AG04450 (cell line): ENCODE results near the gene MAPK9. TPM values are rescaled to one million over a fixed set of nuclear protein-coding genes. Genes with fewer than 3 reads are reported as not detected.

ENCODE experiments used
- CTCF ChIA-PET: fragments of 300-600, 350-600 bp; formaldehyde crosslinking; extraction: SDS; loops from one replicate; lab custom pipeline; 2022; ENCODE audit warnings: antibody characterized with exemption, inconsistent platforms; lab: Charles Lee
- POLR2A ChIA-PET: fragments of 350-600 bp; formaldehyde crosslinking; extraction: SDS; loops from one replicate; lab custom pipeline; 2021; ENCODE audit warnings: antibody characterized with exemption, inconsistent platforms; lab: Yijun Ruan, JAX
- DNase-seq: peaks from one replicate; pipeline ENCODE4 v3.0.0-alpha.2; 2011; ENCODE audit warnings: low read depth, low spot score
- H3K27ac ChIP-seq: one replicate; pipeline ENCODE4 v1.5.1; 2012; ENCODE audit warnings: low read depth, low read length, control low read depth
- H3K27me3 ChIP-seq: one replicate; pipeline ENCODE4 v1.6.0; 2012; ENCODE audit warnings: low read length; ENCODE audit not compliant: control insufficient read depth, insufficient read depth
- H3K4me3 ChIP-seq: 2 replicates; pipeline ENCODE4 v1.5.1; 2011; ENCODE audit warnings: mild to moderate bottlenecking, low read depth, low read length, control low read depth
- H3K9me3 ChIP-seq: 2 replicates; pipeline ENCODE4 v1.5.1; 2012; ENCODE audit warnings: low read length; ENCODE audit not compliant: control insufficient read depth, insufficient read depth
- CTCF ChIP-seq: IDR thresholded peaks from 2 replicates; pipeline ENCODE4 v1.5.1; 2011; ENCODE audit warnings: low read depth, low read length, control low read depth, inconsistent platforms
- polyA plus RNA-seq: library from polyadenylated mRNA; depleted of rRNA; stranded (reverse); fragments of >200 nt; gene quantifications from 2 replicates; pipeline ENCODE4 v1.2.3, GENCODE V29; 2011

The MAPK9 gene
- polyA plus RNA-seq, 1 experiment = 35.1 TPM

DNA sequence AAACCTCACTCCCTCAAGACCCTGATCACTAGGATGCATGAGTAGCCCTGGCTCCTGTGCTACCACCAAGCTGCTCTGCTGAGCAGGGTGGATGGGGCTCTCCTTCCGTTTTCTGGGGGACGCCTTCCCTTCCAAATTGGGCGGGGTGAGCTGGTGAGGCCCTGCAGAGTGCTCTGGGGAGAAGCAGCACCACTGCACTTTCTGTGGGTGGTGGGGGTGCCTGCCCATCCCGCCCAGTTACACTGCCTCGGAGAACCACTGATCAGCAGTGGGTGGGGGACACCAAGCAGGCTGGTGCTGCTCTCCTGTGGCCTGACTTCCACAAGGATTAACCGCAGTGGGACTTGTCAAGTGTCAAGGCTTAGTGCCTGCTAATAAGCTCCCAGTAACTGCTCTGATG, 42.3 kb upstream of the MAPK9 start:
- ChIA-PET POLR2A (no interaction called here), CTCF (interaction anchor here (1.0 to 1.1 kb wide), 2 partner anchors 17 to 18 kb away, joined by 3 to 4 read pairs; no protein-coding TSS in a partner anchor)
- H3K27me3 ChIP-seq = no peaks in the 10 kb centered on the region
- H3K27ac ChIP-seq = no peak overlapping the region
- no peaks in the 10 kb centered on the region; the same call in 1 of the 2 replicates for H3K9me3 ChIP-seq
- no peak overlapping the region for H3K4me3 ChIP-seq
- no peak for DNase-seq
- TF ChIP-seq CTCF = no peak

DNA sequence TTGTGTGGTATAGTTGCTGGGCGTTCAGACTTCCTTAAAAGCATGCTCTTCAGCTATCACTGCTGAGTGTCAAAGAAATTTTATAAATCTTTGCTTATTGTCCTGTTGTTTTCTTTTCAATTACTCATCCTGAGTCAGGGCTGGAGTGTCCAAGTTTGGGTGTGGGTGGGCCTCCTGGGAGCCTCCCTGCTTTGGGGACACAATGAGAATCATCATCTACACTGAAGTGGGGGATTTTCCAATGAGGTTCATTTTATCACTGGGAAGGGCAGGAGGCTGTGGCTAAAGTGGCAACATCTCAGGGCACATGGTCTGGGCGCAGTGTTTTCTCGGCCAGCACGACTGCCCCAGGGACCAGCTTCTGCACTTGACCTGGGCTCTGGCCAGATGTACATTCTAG, 41.8 kb upstream of the MAPK9 start:
- H3K27ac ChIP-seq = no peak overlapping the region
- CTCF ChIA-PET = interaction anchor here (1.0 kb wide), 1 partner anchor 18 kb away, joined by 3 read pairs; no protein-coding TSS in a partner anchor

GRCh38 chr5:180332861-180333260, 41.0 kb upstream of the MAPK9 start:
- no peak for DNase-seq
- ChIA-PET POLR2A (interaction anchor here (3.0 kb wide), 1 partner anchor 20 kb away, joined by 13 read pairs; the partner anchor contains the start of gene GFPT2), CTCF (interaction anchor here (1.0 to 2.4 kb wide), 3 partner anchors 9 to 39 kb away, joined by 3 to 7 read pairs (median 5); no protein-coding TSS in a partner anchor)
- Histone ChIP-seq H3K9me3 (no peaks in the 10 kb centered on the region; the same call in 1 of the 2 replicates), H3K27ac (no peak overlapping the region), H3K27me3 (no peaks in the 10 kb centered on the region), H3K4me3 (no peak overlapping the region)
- TF ChIP-seq CTCF = no peak

More for the DNA sequence above, 41.8 kb upstream of the MAPK9 start:
- Histone ChIP-seq H3K9me3 (no peaks in the 10 kb centered on the region; the same call in 1 of the 2 replicates), H3K4me3 (no peak overlapping the region), H3K27me3 (no peaks in the 10 kb centered on the region)
- DNase-seq = no peak
- POLR2A ChIA-PET = no interaction called here
- TF ChIP-seq CTCF = no peak

- no peak for DNase-seq
- Histone ChIP-seq H3K27ac (peak overlapping the region; percentile 83), H3K9me3 (no peaks in the 10 kb centered on the region; the same call in 1 of the 2 replicates), H3K27me3 (no peaks in the 10 kb centered on the region), H3K4me3 (no peak overlapping the region)
- peak; percentile 40 for TF ChIP-seq CTCF
- ChIA-PET POLR2A (interaction anchor here (3.0 kb wide), 1 partner anchor 21 kb away, joined by 13 read pairs; the partner anchor contains the start of gene GFPT2), CTCF (interaction anchor here (1.5 to 2.4 kb wide), 4 partner anchors 10 to 38 kb away, joined by 5 to 7 read pairs (median 6); no protein-coding TSS in a partner anchor)
Measured at GRCh38 chr5:180332051-180332517, 40.2 kb upstream of the MAPK9 start.

DNA sequence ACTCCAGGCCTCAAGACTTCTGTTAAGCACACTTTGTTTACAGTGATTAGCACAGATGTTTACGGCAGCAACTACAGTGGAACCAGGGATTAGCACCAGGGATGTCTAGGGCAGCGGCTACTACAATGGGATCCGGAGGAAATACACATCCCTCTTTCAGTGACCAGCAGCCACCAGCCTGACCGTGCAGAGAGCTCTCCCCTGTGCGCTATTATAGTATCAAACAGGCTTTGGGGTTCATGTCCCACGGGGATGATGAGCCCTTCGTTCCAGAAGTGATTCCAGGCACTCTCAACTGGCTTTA, 39.7 kb upstream of the MAPK9 start:
- peak overlapping the region; percentile 83 for H3K27ac ChIP-seq
- H3K4me3 ChIP-seq = no peak overlapping the region
- H3K9me3 ChIP-seq = no peaks in the 10 kb centered on the region; the same call in 1 of the 2 replicates
- POLR2A ChIA-PET = interaction anchor here (3.0 kb wide), 1 partner anchor 22 kb away, joined by 13 read pairs; the partner anchor contains the start of gene GFPT2
- no peaks in the 10 kb centered on the region for H3K27me3 ChIP-seq
- CTCF ChIA-PET = interaction anchor here (1.5 to 2.4 kb wide), 4 partner anchors 10 to 38 kb away, joined by 5 to 7 read pairs (median 6); no protein-coding TSS in a partner anchor
- no peak for TF ChIP-seq CTCF
- no peak for DNase-seq
